Measurements from ENCODE around the gene PITX2. TPM values are rescaled to one million over a fixed set of nuclear protein-coding genes. Genes with fewer than 3 reads are reported as not detected.

The PITX2 gene
- total RNA-seq, 1 experiment from 2014 or later = 0.90 TPM

DNA sequence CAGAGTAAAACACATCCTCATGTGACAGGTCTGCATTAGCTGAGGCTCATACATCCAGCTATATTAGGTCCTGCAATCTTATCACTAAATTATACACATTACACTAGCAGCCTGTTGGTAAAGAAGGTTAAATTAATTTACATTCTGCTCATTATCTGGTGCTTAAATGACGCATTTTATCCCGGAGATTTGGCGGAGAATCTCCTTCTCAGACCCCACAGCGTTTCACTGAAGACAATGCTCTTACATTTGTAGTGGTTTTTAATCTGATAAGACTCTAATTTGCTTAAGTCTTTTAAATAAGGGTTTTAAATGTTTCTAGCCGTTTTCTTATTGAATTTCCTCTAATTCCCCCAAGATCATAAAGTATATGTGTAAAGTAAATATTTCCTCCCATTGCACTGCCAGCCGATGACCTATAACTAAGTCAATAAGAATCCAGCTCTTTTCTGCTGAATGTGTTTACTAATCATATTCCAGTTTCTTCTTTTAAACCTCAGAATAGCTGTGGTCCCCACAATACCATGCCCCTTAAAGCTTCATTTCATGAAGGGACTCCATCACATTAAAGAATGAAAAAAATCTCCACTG, 2.1 kb upstream of the PITX2 start:
- Histone ChIP-seq H3K4me1 (ENCODE audit: insufficient read depth, low read length, poor library complexity, severe bottlenecking) (peaks cover 13% of the 10 kb centered on the region), H3K9me3 (ENCODE audit: low read depth, low read length, poor library complexity, severe bottlenecking) (no peaks in the 10 kb centered on the region), H3K36me3 (ENCODE audit: insufficient read depth, low read length, poor library complexity, severe bottlenecking) (no peaks in the 10 kb centered on the region), H3K4me3 (ENCODE audit: low read depth, low read length, poor library complexity, severe bottlenecking) (no peak overlapping the region), H3K27me3 (replicated peaks; ENCODE audit: insufficient read depth, low read depth, low read length, poor library complexity) (no peaks in the 10 kb centered on the region), H3K27ac (ENCODE audit: low read depth, low read length, poor library complexity, severe bottlenecking) (no peak overlapping the region)
- CTCF ChIA-PET = no interaction called here
- POLR2A ChIA-PET (ENCODE audit: low non-redundant PET) = no interaction called here
- DNase-seq (ENCODE audit: low spot score) = peak; percentile 29
- no TSS peak for BruUV-seq (replicated peaks)
- TF ChIP-seq CTCF (conservative IDR thresholded peaks at IDR 0.05; ENCODE audit: low read depth, low read length) = no peak
- no peak for TF ChIP-seq EZH2 (IDR thresholded peaks at IDR 0.05; ENCODE audit: borderline replicate concordance, low read depth, low read length, poor library complexity, severe bottlenecking)
- intact Hi-C loops (cut with micrococcal nuclease; ENCODE audit: unreplicated experiment) = no loop called here

- Histone ChIP-seq H3K36me3 (ENCODE audit: insufficient read depth, low read length, poor library complexity, severe bottlenecking) (no peaks in the 10 kb centered on the region), H3K4me3 (ENCODE audit: low read depth, low read length, poor library complexity, severe bottlenecking) (no peak overlapping the region), H3K27ac (ENCODE audit: low read depth, low read length, poor library complexity, severe bottlenecking) (no peak overlapping the region), H3K9me3 (ENCODE audit: low read depth, low read length, poor library complexity, severe bottlenecking) (no peaks in the 10 kb centered on the region), H3K27me3 (replicated peaks; ENCODE audit: insufficient read depth, low read depth, low read length, poor library complexity) (no peaks in the 10 kb centered on the region), H3K4me1 (ENCODE audit: insufficient read depth, low read length, poor library complexity, severe bottlenecking) (peaks cover 13% of the 10 kb centered on the region)
- POLR2A ChIA-PET (ENCODE audit: low non-redundant PET) = no interaction called here
- intact Hi-C loops (cut with micrococcal nuclease; ENCODE audit: unreplicated experiment) = no loop called here
- no peak for TF ChIP-seq CTCF (conservative IDR thresholded peaks at IDR 0.05; ENCODE audit: low read depth, low read length)
- DNase-seq (ENCODE audit: low spot score) = no peak
- CTCF ChIA-PET = no interaction called here
- BruUV-seq (replicated peaks) = no TSS peak
Observed at GRCh38 chr4:110624398-110624780, 1.5 kb upstream of the PITX2 start.

- no peaks in the 10 kb centered on the region for H3K27me3 ChIP-seq (replicated peaks; ENCODE audit: insufficient read depth, low read depth, low read length, poor library complexity)
- intact Hi-C loops (cut with micrococcal nuclease; ENCODE audit: unreplicated experiment) = no loop called here
Observed at GRCh38 chr4:110623718-110624397, 981 bp upstream of the PITX2 start.

More at GRCh38 chr4:110623718-110624397, 981 bp upstream of the PITX2 start:
- no peak overlapping the region for H3K4me3 ChIP-seq (ENCODE audit: low read depth, low read length, poor library complexity, severe bottlenecking)
- H3K4me1 ChIP-seq (ENCODE audit: insufficient read depth, low read length, poor library complexity, severe bottlenecking) = peaks cover 13% of the 10 kb centered on the region
- POLR2A ChIA-PET (ENCODE audit: low non-redundant PET) = no interaction called here
- no TSS peak for BruUV-seq (replicated peaks)
- no peaks in the 10 kb centered on the region for H3K9me3 ChIP-seq (ENCODE audit: low read depth, low read length, poor library complexity, severe bottlenecking)
- TF ChIP-seq EZH2 (IDR thresholded peaks at IDR 0.05; ENCODE audit: borderline replicate concordance, low read depth, low read length, poor library complexity, severe bottlenecking) (no peak), CTCF (conservative IDR thresholded peaks at IDR 0.05; ENCODE audit: low read depth, low read length) (no peak)
- no peaks in the 10 kb centered on the region for H3K36me3 ChIP-seq (ENCODE audit: insufficient read depth, low read length, poor library complexity, severe bottlenecking)
- no peak for DNase-seq (ENCODE audit: low spot score)
- no peak overlapping the region for H3K27ac ChIP-seq (ENCODE audit: low read depth, low read length, poor library complexity, severe bottlenecking)
- CTCF ChIA-PET = no interaction called here

Data from A673 (cell line).